ENCODE data around the gene LSM3.

The LSM3 gene

DNA sequence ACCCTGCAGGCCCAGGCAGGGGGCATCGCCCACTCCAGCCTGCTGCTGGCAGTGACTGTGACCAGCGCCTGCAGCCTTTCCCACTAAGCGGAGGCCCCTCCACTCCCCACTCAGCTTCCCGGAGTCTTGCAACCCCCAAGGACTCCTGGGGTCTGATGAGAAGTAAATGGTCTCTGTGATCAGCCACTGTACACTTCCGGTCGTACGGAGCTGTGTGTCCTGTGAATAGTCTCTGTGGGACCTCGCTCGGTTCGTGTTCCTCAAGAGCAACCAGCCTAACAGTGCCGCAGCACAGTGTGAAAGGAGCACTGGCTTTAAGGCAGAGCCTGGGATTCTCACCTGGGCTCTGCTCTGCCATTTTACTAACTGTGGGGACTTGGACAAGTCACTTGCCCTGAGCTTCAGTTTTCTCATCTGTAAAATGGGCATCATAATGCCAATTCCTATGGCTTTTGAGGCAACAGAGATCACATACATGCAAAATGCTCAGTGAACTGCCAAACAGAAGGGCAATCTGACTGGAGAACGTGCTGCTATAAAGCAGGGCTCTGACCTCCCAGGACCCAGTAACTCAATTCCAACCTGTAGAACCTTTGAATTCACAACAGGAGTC is 27.0 kb upstream of the LSM3 start:
- no peak overlapping the region for H3K9ac ChIP-seq (ENCODE audit: low read length)
- H3K9me2 ChIP-seq (replicated peaks; ENCODE audit: insufficient read depth, low read length) = no peaks in the 10 kb centered on the region
- no peaks in the 10 kb centered on the region for H3K4me1 ChIP-seq (ENCODE audit: low read length)
- no peaks in the 10 kb centered on the region for H3F3A ChIP-seq (ENCODE audit: insufficient read depth, low read length)
- no peak overlapping the region for H3K4me3 ChIP-seq (ENCODE audit: low read length)
- no peak overlapping the region for H3K4me2 ChIP-seq (ENCODE audit: low read depth, low read length)
- no peak overlapping the region for H3K27ac ChIP-seq (ENCODE audit: low read length)
- no peaks in the 10 kb centered on the region for H3K79me2 ChIP-seq (ENCODE audit: low read length)
- no peaks in the 10 kb centered on the region for H3K27me3 ChIP-seq (replicated peaks; ENCODE audit: insufficient read depth, low read length)
- no peak overlapping the region for H2AFZ ChIP-seq (ENCODE audit: low read length)
- TF ChIP-seq EZH2phosphoT487 (IDR thresholded peaks at IDR 0.05; ENCODE audit: low read length) = no peak
- no peak for DNase-seq
- no peaks in the 10 kb centered on the region for H4K20me1 ChIP-seq (ENCODE audit: insufficient read depth, low read length)
- no peaks in the 10 kb centered on the region for H3K9me3 ChIP-seq (replicated peaks; ENCODE audit: insufficient read depth, low read length)
- no peaks in the 10 kb centered on the region for H3K36me3 ChIP-seq (replicated peaks; ENCODE audit: insufficient read depth, low read length)

DNA sequence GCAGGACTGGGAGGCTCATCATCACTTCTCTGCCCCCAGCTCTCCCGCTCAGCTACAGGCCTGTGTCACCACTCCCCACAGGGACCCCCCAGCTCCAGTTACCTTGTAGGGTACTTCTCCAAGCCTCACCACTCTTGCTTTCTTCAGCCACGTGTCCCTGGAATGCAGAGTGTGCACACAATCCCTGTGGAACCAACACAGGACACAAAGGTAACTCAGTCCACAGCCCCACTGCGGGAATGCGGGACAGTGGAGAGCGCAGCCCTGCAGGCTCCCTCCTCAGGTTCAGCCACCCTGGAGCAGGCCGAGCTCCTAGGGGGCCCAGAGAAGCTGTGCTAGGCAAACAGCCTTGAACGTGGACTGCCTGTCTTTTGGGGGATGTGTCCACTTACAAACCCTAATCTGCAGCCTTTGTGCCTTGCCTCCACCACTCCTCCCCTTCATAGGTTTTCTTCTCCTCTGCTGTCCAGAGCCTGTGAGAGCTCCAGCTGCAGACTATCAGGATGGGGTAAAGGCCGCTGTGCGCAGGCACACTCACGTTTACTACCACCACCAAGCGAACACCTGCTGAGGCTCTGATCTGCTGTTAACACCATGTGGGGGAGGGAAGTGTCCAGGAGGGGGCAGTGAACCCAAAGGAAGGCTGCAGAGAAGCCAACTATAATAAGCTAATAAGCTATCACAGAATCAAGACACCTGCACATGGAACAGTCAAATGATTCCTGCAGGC is 26.2 kb upstream of the LSM3 start:
- H3K4me2 ChIP-seq (ENCODE audit: low read depth, low read length) = no peak overlapping the region
- H3K36me3 ChIP-seq (replicated peaks; ENCODE audit: insufficient read depth, low read length) = no peaks in the 10 kb centered on the region; the same call in 1 of the 2 replicates
- H3K79me2 ChIP-seq (ENCODE audit: low read length) = no peaks in the 10 kb centered on the region
- H3K27me3 ChIP-seq (replicated peaks; ENCODE audit: insufficient read depth, low read length) = no peaks in the 10 kb centered on the region
- no peaks in the 10 kb centered on the region for H3K4me1 ChIP-seq (ENCODE audit: low read length)
- TF ChIP-seq EZH2 (optimal IDR thresholded peaks at IDR 0.05; ENCODE audit: low read depth, low read length) = no peak
- TF ChIP-seq, protein P1, sequence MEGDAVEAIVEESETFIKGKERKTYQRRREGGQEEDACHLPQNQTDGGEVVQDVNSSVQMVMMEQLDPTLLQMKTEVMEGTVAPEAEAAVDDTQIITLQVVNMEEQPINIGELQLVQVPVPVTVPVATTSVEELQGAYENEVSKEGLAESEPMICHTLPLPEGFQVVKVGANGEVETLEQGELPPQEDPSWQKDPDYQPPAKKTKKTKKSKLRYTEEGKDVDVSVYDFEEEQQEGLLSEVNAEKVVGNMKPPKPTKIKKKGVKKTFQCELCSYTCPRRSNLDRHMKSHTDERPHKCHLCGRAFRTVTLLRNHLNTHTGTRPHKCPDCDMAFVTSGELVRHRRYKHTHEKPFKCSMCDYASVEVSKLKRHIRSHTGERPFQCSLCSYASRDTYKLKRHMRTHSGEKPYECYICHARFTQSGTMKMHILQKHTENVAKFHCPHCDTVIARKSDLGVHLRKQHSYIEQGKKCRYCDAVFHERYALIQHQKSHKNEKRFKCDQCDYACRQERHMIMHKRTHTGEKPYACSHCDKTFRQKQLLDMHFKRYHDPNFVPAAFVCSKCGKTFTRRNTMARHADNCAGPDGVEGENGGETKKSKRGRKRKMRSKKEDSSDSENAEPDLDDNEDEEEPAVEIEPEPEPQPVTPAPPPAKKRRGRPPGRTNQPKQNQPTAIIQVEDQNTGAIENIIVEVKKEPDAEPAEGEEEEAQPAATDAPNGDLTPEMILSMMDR (IDR thresholded peaks at IDR 0.05; ENCODE audit: low read length) = peak; percentile 30
- no peaks in the 10 kb centered on the region for H3F3A ChIP-seq (ENCODE audit: insufficient read depth, low read length)
- H3K4me3 ChIP-seq (ENCODE audit: low read length) = no peak overlapping the region
- H4K20me1 ChIP-seq (ENCODE audit: insufficient read depth, low read length) = no peaks in the 10 kb centered on the region
- no peak overlapping the region for H3K9ac ChIP-seq (ENCODE audit: low read length)
- no peak overlapping the region for H2AFZ ChIP-seq (ENCODE audit: low read length)
- no peaks in the 10 kb centered on the region for H3K9me3 ChIP-seq (replicated peaks; ENCODE audit: insufficient read depth, low read length)
- no peak overlapping the region for H3K27ac ChIP-seq (ENCODE audit: low read length)
- no peaks in the 10 kb centered on the region for H3K9me2 ChIP-seq (replicated peaks; ENCODE audit: insufficient read depth, low read length)
- DNase-seq = peak; percentile 10

DNA sequence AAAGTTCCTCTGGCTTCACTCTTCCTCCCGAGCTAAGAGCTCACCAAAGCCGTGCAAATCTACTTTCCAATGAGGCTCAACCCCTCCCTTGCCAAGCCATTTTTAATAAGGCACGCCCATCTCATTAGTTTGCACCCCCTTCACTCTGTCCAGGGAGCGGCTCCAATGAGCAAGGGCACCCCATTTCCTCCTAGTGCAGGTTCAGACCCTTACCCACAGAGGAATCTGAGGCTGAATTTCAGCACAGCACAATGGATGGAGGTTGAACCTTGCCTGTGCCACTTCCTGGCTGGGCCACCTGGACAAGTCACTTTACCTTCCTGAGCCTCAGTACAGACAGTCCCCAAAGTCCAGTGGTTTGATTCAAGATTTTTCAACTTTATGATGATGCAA is 25.7 kb upstream of the LSM3 start:
- Histone ChIP-seq H3K9me3 (replicated peaks; ENCODE audit: insufficient read depth, low read length) (no peaks in the 10 kb centered on the region), H3K27me3 (replicated peaks; ENCODE audit: insufficient read depth, low read length) (no peaks in the 10 kb centered on the region), H3K4me1 (ENCODE audit: low read length) (no peaks in the 10 kb centered on the region), H3K36me3 (replicated peaks; ENCODE audit: insufficient read depth, low read length) (no peaks in the 10 kb centered on the region; the same call in 1 of the 2 replicates), H3K27ac (ENCODE audit: low read length) (no peak overlapping the region), H2AFZ (ENCODE audit: low read length) (no peak overlapping the region), H3K9me2 (replicated peaks; ENCODE audit: insufficient read depth, low read length) (no peaks in the 10 kb centered on the region), H3K79me2 (ENCODE audit: low read length) (no peaks in the 10 kb centered on the region), H3F3A (ENCODE audit: insufficient read depth, low read length) (no peaks in the 10 kb centered on the region), H3K4me3 (ENCODE audit: low read length) (no peak overlapping the region), H3K9ac (ENCODE audit: low read length) (no peak overlapping the region), H3K4me2 (ENCODE audit: low read depth, low read length) (no peak overlapping the region), H4K20me1 (ENCODE audit: insufficient read depth, low read length) (no peaks in the 10 kb centered on the region)
- TF ChIP-seq, protein P1 (IDR thresholded peaks at IDR 0.05; ENCODE audit: low read length) = no peak
- no peak for DNase-seq

DNA sequence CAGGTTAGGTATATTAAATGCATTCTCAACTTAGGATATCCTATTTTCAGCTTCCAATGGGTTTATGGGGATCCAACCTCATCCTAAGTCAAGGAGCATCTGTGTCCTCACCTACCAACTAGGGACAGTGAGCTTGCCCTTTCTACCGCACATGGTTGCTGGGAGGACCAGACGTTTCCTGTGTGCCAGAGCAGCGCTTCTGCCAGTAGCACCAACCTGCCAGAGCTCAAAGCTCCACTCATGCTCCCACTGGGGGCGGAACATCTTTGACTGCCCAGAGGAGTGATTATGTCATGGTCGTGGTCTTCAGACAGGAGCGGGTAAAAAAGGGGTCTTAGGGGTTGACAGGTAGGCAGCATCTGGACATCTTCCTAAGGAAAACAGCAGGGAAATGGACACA is 25.0 kb upstream of the LSM3 start:
- no peaks in the 10 kb centered on the region for H3K79me2 ChIP-seq (ENCODE audit: low read length)
- TF ChIP-seq EZH2phosphoT487 (IDR thresholded peaks at IDR 0.05; ENCODE audit: low read length) = no peak
- TF ChIP-seq, protein P1 (IDR thresholded peaks at IDR 0.05; ENCODE audit: low read length) = no peak
- TF ChIP-seq EZH2 (optimal IDR thresholded peaks at IDR 0.05; ENCODE audit: low read depth, low read length) = no peak
- DNase-seq = no peak
- H3K9ac ChIP-seq (ENCODE audit: low read length) = no peak overlapping the region
- H3K27ac ChIP-seq (ENCODE audit: low read length) = no peak overlapping the region
- H3K4me2 ChIP-seq (ENCODE audit: low read depth, low read length) = no peak overlapping the region
- no peak overlapping the region for H2AFZ ChIP-seq (ENCODE audit: low read length)
- H3F3A ChIP-seq (ENCODE audit: insufficient read depth, low read length) = no peaks in the 10 kb centered on the region
- no peaks in the 10 kb centered on the region for H3K9me3 ChIP-seq (replicated peaks; ENCODE audit: insufficient read depth, low read length)
- no peak overlapping the region for H3K4me3 ChIP-seq (ENCODE audit: low read length)
- no peaks in the 10 kb centered on the region; the same call in 1 of the 2 replicates for H3K36me3 ChIP-seq (replicated peaks; ENCODE audit: insufficient read depth, low read length)
- H4K20me1 ChIP-seq (ENCODE audit: insufficient read depth, low read length) = no peaks in the 10 kb centered on the region
- no peaks in the 10 kb centered on the region for H3K4me1 ChIP-seq (ENCODE audit: low read length)
- no peaks in the 10 kb centered on the region for H3K27me3 ChIP-seq (replicated peaks; ENCODE audit: insufficient read depth, low read length)
- no peaks in the 10 kb centered on the region for H3K9me2 ChIP-seq (replicated peaks; ENCODE audit: insufficient read depth, low read length)
